K562 (cell line): ENCODE results near the gene SCN8A. TPM values are rescaled to one million over a fixed set of nuclear protein-coding genes. Genes with fewer than 3 reads are reported as not detected.

Experiments
- ATAC-seq: fragments of 200-7000 bp; cut with Tn5 transposase; 3 replicates; pipeline ENCODE4 v1.9.1; 2020; ENCODE audit warnings: moderate library complexity
- BruUV-seq: library from RNA; stranded (reverse); fragments of 400-500 nt; replicated peaks from 2 replicates; lab custom pipeline; 2021; lab: Mats Ljungman, UMichigan
- CTCF ChIA-PET: fragments of 300-600 bp; formaldehyde crosslinking; extraction: SDS; loops from one replicate; lab custom pipeline; 2021; ENCODE audit warnings: low intra/inter-chr PET ratio; lab: Yijun Ruan, JAX
- POLR2A ChIA-PET: fragments of 300-600, 350-650 bp; sonication (Branson Sonifier 250); formaldehyde crosslinking; extraction: SDS; loops from one replicate; lab custom pipeline; 2021; ENCODE audit warnings: antibody characterized with exemption, inconsistent platforms; lab: Yijun Ruan, JAX
- DNase-seq, 4 experiments: peaks; one replicate each; pipeline versions ENCODE4 v3.0.0 to v3.0.0-alpha.2; 2011 to 2018; ENCODE audit warnings: low spot score in 3 of 4, mixed read lengths in 3 of 4; ENCODE audit errors: extremely low read depth in 1 of 4
- FAIRE-seq: peaks from 2 replicates; lab custom pipeline; 2011; peaks lifted over from hg19 to GRCh38; lab: Jason Lieb, UNC
- H2AFZ ChIP-seq: 2 replicates; pipeline ENCODE4 v1.6.0; 2011; ENCODE audit warnings: low read depth, low read length, control low read depth, inconsistent platforms
- H3K27ac ChIP-seq: fragments of 200-600 bp; 3 replicates; pipeline ENCODE4 v1.8.0; 2011; ENCODE audit warnings: low read depth, mild to moderate bottlenecking, control low read depth, inconsistent platforms, low read length, moderate library complexity, mixed read lengths; ENCODE audit errors: extremely low read depth
- H3K27me3 ChIP-seq, 2 experiments: fragments of 300-600 bp in 1 of 2; 2 replicates in 1 of 2; 3 replicates in 1 of 2; pipeline versions ENCODE4 v1.6.0 to v1.8.0; 2011; ENCODE audit warnings: inconsistent platforms in 2 of 2, low read length in 2 of 2, mild to moderate bottlenecking in 1 of 2, mixed read lengths in 1 of 2, moderate library complexity in 1 of 2; ENCODE audit not compliant: control insufficient read depth in 2 of 2, insufficient read depth in 2 of 2
- H3K36me3 ChIP-seq: fragments of 300-600 bp; 3 replicates; pipeline ENCODE4 v1.8.0; 2011; ENCODE audit warnings: mild to moderate bottlenecking, low read length, inconsistent platforms; ENCODE audit not compliant: control insufficient read depth, insufficient read depth
- H3K4me1 ChIP-seq, 2 experiments: fragments of 200-600 bp in 1 of 2; replicated peaks in 1 of 2; 2 replicates in 1 of 2; 3 replicates in 1 of 2; pipeline versions ENCODE4 v1.5.1 to v1.8.0; 2011; ENCODE audit warnings: inconsistent platforms in 2 of 2, low read length in 2 of 2, mild to moderate bottlenecking in 1 of 2, mixed read lengths in 1 of 2, moderate library complexity in 1 of 2; ENCODE audit not compliant: control insufficient read depth in 2 of 2, insufficient read depth in 2 of 2
- H3K4me2 ChIP-seq: 2 replicates; pipeline ENCODE4 v1.6.1; 2011; ENCODE audit warnings: low read length, control low read depth, inconsistent platforms, mixed read lengths; ENCODE audit not compliant: insufficient read depth
- H3K4me3 ChIP-seq: fragments of 200-600 bp; sonication (generic), shearing (Covaris generic); 2 replicates; pipeline ENCODE4 v1.5.1; 2016; ENCODE audit warnings: control low read depth, inconsistent platforms
- H3K79me2 ChIP-seq: fragments of 200-600 bp; 3 replicates; pipeline ENCODE4 v1.8.0; 2011; ENCODE audit warnings: low read length, inconsistent platforms; ENCODE audit not compliant: control insufficient read depth, insufficient read depth
- H3K9ac ChIP-seq, 2 experiments: 2 replicates each; pipeline versions ENCODE4 v1.6.0 to v1.6.1; 2011; ENCODE audit warnings: low read depth in 2 of 2, low read length in 2 of 2, control low read depth in 1 of 2, inconsistent platforms in 1 of 2, mild to moderate bottlenecking in 1 of 2, mixed read lengths in 1 of 2; ENCODE audit not compliant: insufficient read depth in 1 of 2
- H3K9me1 ChIP-seq: one replicate; pipeline ENCODE4 v1.6.0; 2011; ENCODE audit warnings: inconsistent platforms, mild to moderate bottlenecking, low read length, moderate library complexity; ENCODE audit not compliant: control insufficient read depth, insufficient read depth
- H3K9me3 ChIP-seq: replicated peaks from 2 replicates; pipeline ENCODE4 v1.5.1; 2011; ENCODE audit warnings: low read depth, low read length, inconsistent platforms; ENCODE audit not compliant: control insufficient read depth, insufficient read depth
- H4K20me1 ChIP-seq: replicated peaks from 2 replicates; pipeline ENCODE4 v1.6.1; 2011; ENCODE audit warnings: low read length, inconsistent platforms, mixed read lengths; ENCODE audit not compliant: control insufficient read depth, insufficient read depth
- CBFA2T3 ChIP-seq: fragments of 450-650 bp; IDR thresholded peaks from 2 replicates; pipeline ENCODE4 v1.6.1; 2017
- CREBBP ChIP-seq: IDR thresholded peaks from one replicate; pipeline ENCODE4 v1.6.1; 2012; ENCODE audit warnings: low read depth, mild to moderate bottlenecking, control low read depth, inconsistent platforms, low read length
- CXXC5 ChIP-seq: fragments of 250-450 bp; sonication (Bioruptor Pico); IDR thresholded peaks from 2 replicates; pipeline ENCODE4 v1.8.0; 2022; ENCODE audit warnings: inconsistent platforms, mild to moderate bottlenecking, moderate library complexity
- MAZ ChIP-seq, 2 experiments: fragments of 450-650 bp in 1 of 2; sonication (generic) in 1 of 2; formaldehyde crosslinking; IDR thresholded peaks in 1 of 2; conservative IDR thresholded peaks in 1 of 2; 2 replicates each; pipeline versions ENCODE4 v1.4.0 to v1.5.0; 2020; ENCODE audit warnings: mild to moderate bottlenecking in 1 of 2, missing genetic modification reagents in 1 of 2
- NCOA6 ChIP-seq: fragments of 450-650 bp; IDR thresholded peaks from 2 replicates; pipeline ENCODE4 v1.6.1; 2017; ENCODE audit warnings: mild to moderate bottlenecking
- SIN3B ChIP-seq: fragments of 450-650 bp; IDR thresholded peaks from 2 replicates; pipeline ENCODE4 v1.6.1; 2017; ENCODE audit warnings: low read depth, mild to moderate bottlenecking, moderate library complexity
- SMARCA5 ChIP-seq: fragments of 450-650 bp; IDR thresholded peaks from 2 replicates; pipeline ENCODE4 v1.6.1; 2016
- ZBTB1 ChIP-seq: sonication (generic); formaldehyde crosslinking; IDR thresholded peaks from 2 replicates; pipeline ENCODE4 v1.8.1; 2023; ENCODE audit warnings: missing genetic modification reagents, low read depth, mild to moderate bottlenecking, borderline replicate concordance
- ZNF140 ChIP-seq: fragments of 250-450 bp; sonication (Bioruptor Pico); IDR thresholded peaks from 2 replicates; pipeline ENCODE4 v1.8.0; 2021; ENCODE audit warnings: moderate library complexity, mild to moderate bottlenecking, inconsistent platforms
- ZNF282 ChIP-seq: sonication (generic); formaldehyde crosslinking; IDR thresholded peaks from 2 replicates; pipeline ENCODE4 v1.8.1; 2023; ENCODE audit warnings: missing genetic modification reagents
- ZNF609 ChIP-seq: sonication (generic); formaldehyde crosslinking; IDR thresholded peaks from 2 replicates; pipeline ENCODE4 v1.8.1; 2023; ENCODE audit warnings: missing genetic modification reagents, mild to moderate bottlenecking, borderline replicate concordance
- WGBS: fragments of 100-300 bp; shearing (Covaris generic); methylation state at CpG from one replicate; pipeline ENCODE4 v1.1.6; 2016; ENCODE audit warnings: low coverage, mixed read lengths; ENCODE audit not compliant: insufficient coverage; ENCODE audit errors: missing lambda C conversion rate; 5-methylcytosine and 5-hydroxymethylcytosine counted together
- in situ Hi-C: fragments of 300-500 bp; cut with MboI; formaldehyde crosslinking; loops from 4 replicates; pipeline ENCODE4 v1.15.0; 2018; ENCODE audit warnings: inconsistent platforms, mixed read lengths
- intact Hi-C: fragments of 100-400 bp; cut with micrococcal nuclease; formaldehyde crosslinking; loops from 2 replicates; pipeline ENCODE4 v1.14.2; 2022
- polyA plus RNA-seq, 8 experiments: library from polyadenylated mRNA; depleted of rRNA in 4 of 8; stranded (reverse) in 5 of 8; unstranded in 3 of 8; fragments of >200 nt; fragmentation: Nextera tagmentation in 2 of 8; fragmentation: Illumina TruSeq in 1 of 8; extraction: Ambion mirVana in 2 of 8; extraction: Trizol in 1 of 8; gene quantifications; 2 replicates each; pipeline versions ENCODE4 v1.2.1 to v1.2.3, GENCODE V29; 2011 to 2014; ENCODE audit warnings: inconsistent platforms in 1 of 8, missing spikeins in 1 of 8
- total RNA-seq, 7 experiments: library from RNA; depleted of rRNA in 6 of 7; stranded (reverse); fragments of >200 nt in 6 of 7; fragmentation: Illumina TruSeq in 2 of 7; extraction: Trizol in 2 of 7; gene quantifications; 2 replicates each; pipeline versions ENCODE4 v1.2.1 to v1.2.3, GENCODE V29; 2011 to 2021; ENCODE audit warnings: low replicate concordance in 1 of 7
- TF ChIP-seq, protein P1 (sequence below): fragments of 250-450 bp; sonication (Bioruptor Pico); IDR thresholded peaks from 2 replicates; pipeline ENCODE4 v1.5.1; 2021; ENCODE audit warnings: mild to moderate bottlenecking

SCN8A gene
- total and polyA plus RNA-seq, 9 of the 15 experiments (the other 6 are each of a cell fraction or from before 2014, with no cell fraction given) = 0.03 to 0.29 (median 0.15) TPM; not detected in 1

DNA sequence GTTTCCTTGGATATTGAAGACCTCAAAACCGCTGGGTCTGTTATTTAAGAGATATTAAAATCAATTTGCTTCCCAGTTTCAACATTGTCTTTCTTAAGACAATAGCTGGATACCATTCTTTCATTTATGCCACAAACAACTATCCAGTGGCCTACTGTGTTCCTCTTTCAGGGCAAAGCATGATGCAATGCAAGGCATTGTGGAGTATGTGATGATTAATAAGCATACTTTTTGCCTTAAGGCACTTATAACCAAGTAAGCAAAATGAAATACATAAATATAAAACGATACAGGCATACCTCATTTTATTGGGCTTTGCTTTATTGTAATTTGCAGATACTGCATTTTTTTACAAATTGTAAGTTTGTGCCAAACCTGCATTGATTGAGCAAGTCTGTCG, 45.5 kb downstream of the SCN8A start:
- TF ChIP-seq MAZ (CRISPR knock-in tag; conservative IDR thresholded peaks at IDR 0.05 in 1 of 2, IDR thresholded peaks at IDR 0.05 in 1 of 2) (no peak), SMARCA5 (no peak), NCOA6 (no peak), CBFA2T3 (no peak)
- TF ChIP-seq, protein P1, sequence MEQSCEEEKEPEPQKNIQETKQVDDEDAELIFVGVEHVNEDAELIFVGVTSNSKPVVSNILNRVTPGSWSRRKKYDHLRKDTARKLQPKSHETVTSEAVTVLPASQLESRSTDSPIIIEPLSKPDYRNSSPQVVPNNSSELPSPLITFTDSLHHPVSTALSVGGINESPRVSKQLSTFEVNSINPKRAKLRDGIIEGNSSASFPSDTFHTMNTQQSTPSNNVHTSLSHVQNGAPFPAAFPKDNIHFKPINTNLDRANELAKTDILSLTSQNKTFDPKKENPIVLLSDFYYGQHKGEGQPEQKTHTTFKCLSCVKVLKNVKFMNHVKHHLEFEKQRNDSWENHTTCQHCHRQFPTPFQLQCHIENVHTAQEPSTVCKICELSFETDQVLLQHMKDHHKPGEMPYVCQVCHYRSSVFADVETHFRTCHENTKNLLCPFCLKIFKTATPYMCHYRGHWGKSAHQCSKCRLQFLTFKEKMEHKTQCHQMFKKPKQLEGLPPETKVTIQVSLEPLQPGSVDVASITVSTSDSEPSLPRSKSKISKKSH (CRISPR knock-in tag) = no peak
- Histone ChIP-seq H3K36me3 (no peaks in the 10 kb centered on the region), H3K27ac (no peak overlapping the region), H2AFZ (no peak overlapping the region), H3K4me3 (no peak overlapping the region), H3K9ac (no peak overlapping the region), H3K9me3 (no peaks in the 10 kb centered on the region), H3K4me2 (no peak overlapping the region), H3K9me1 (no peaks in the 10 kb centered on the region), H3K79me2 (no peaks in the 10 kb centered on the region), H4K20me1 (no peaks in the 10 kb centered on the region), H3K4me1 (no peaks in the 10 kb centered on the region), H3K27me3 (no peaks in the 10 kb centered on the region)
- no peak for ATAC-seq
- in situ Hi-C loops (no loop called here), intact Hi-C loops (no loop called here)
- DNase-seq = no peak
- 0% methylated on average over 3 of the region's 3 CpGs for WGBS
- BruUV-seq = no TSS peak
- ChIA-PET POLR2A (no interaction called here), CTCF (no interaction called here)
- FAIRE-seq = no peak

- Histone ChIP-seq H3K9me1 (no peaks in the 10 kb centered on the region), H3K9me3 (no peaks in the 10 kb centered on the region), H2AFZ (no peak overlapping the region), H3K4me2 (no peak overlapping the region), H3K4me1 (no peaks in the 10 kb centered on the region), H3K4me3 (no peak overlapping the region), H3K79me2 (no peaks in the 10 kb centered on the region), H3K9ac (no peak overlapping the region), H3K27ac (no peak overlapping the region), H3K36me3 (no peaks in the 10 kb centered on the region), H3K27me3 (no peaks in the 10 kb centered on the region), H4K20me1 (no peaks in the 10 kb centered on the region)
- POLR2A ChIA-PET = no interaction called here
- no peak for ATAC-seq
- FAIRE-seq = no peak
- no peak for DNase-seq
- WGBS = 0% methylated on average over 1 of the region's 1 CpG
- in situ Hi-C loops = no loop called here
- no TSS peak for BruUV-seq
- intact Hi-C loops = no loop called here
- CTCF ChIA-PET = no interaction called here
- TF ChIP-seq ZNF140 (no peak), CREBBP (no peak), ZNF609 (no peak), CXXC5 (CRISPR knock-in tag) (no peak), ZNF282 (CRISPR knock-in tag) (no peak), SIN3B (no peak), ZBTB1 (CRISPR knock-in tag) (no peak)
Observed at GRCh38 chr12:51636986-51637385, 46.0 kb downstream of the SCN8A start.
